Uterus (tissue), 2 donors: Measurements from ENCODE around the gene PAPSS2.

ENCODE experiments used
- POLR2A ChIP-seq, 2 donors: fragments of 450-650 bp; IDR thresholded peaks; one replicate each; pipeline ENCODE4 v1.6.1; 2016; ENCODE audit warnings: antibody characterized with exemption in 2 of 2, mild to moderate bottlenecking in 1 of 2, moderate library complexity in 1 of 2
- TF ChIP-seq, protein P1 (sequence below), 4 experiments: fragments of 200-600 bp in 2 of 4; fragments of 450-650 bp in 2 of 4; sonication (generic) in 2 of 4; IDR thresholded peaks; one replicate each; pipeline ENCODE4 v1.5.1; 2016 to 2019; ENCODE audit warnings: antibody characterized with exemption in 4 of 4, mild to moderate bottlenecking in 2 of 4, moderate library complexity in 1 of 4

GRCh38 chr10:87685832-87686574 is 26.3 kb downstream of the PAPSS2 start:
- TF ChIP-seq, protein P1, sequence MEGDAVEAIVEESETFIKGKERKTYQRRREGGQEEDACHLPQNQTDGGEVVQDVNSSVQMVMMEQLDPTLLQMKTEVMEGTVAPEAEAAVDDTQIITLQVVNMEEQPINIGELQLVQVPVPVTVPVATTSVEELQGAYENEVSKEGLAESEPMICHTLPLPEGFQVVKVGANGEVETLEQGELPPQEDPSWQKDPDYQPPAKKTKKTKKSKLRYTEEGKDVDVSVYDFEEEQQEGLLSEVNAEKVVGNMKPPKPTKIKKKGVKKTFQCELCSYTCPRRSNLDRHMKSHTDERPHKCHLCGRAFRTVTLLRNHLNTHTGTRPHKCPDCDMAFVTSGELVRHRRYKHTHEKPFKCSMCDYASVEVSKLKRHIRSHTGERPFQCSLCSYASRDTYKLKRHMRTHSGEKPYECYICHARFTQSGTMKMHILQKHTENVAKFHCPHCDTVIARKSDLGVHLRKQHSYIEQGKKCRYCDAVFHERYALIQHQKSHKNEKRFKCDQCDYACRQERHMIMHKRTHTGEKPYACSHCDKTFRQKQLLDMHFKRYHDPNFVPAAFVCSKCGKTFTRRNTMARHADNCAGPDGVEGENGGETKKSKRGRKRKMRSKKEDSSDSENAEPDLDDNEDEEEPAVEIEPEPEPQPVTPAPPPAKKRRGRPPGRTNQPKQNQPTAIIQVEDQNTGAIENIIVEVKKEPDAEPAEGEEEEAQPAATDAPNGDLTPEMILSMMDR (IDR thresholded peaks at IDR 0.05) = no peak
- no peak for TF ChIP-seq POLR2A (IDR thresholded peaks at IDR 0.05)
